Amygdala (tissue), 56 donors: ENCODE results near the gene NRXN3.

Experiments used
- DNase-seq, 56 donors: peaks; one replicate each; lab custom pipeline; 2025; lab: John Stamatoyannopoulos, UW

The NRXN3 gene

DNA sequence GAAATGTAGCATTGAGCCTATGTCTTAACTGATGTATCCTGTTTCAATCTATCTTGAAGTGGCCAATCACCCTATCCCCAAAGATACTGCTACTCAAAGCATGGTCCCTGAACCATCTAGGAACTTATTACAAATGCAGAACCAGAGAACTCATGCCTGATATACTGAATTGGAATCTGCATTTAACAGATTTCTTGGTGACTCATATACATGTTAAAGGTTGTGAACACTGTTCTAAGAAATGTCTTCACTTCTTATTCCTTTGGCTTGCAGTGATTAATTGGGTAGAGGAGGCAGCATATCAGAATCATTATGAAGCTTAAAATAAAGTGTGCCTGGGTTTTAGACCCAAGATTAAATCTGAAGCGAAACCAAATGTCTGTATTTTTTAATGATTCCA is 1245.6 kb downstream of the NRXN3 start:
- no peak for DNase-seq

DNA sequence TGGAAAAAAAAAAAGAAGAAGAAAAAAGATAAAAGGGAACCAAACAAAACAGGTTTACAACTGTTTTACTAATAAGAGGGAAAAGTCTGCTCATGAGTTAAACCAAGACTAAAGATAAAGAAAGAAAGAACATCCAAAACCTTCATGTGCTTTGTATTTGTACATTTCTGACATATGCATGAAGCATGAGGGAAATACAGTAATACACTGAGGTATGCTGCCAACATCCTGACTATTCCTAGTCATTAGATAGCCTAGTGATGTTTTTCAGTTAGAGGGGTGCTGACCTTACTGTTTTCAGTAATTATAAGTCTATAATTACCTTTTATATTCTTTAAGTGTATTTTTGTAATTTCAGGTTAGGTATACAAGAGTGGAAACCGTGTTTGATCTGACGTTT is 1247.8 kb downstream of the NRXN3 start:
- DNase-seq: no peak

DNA sequence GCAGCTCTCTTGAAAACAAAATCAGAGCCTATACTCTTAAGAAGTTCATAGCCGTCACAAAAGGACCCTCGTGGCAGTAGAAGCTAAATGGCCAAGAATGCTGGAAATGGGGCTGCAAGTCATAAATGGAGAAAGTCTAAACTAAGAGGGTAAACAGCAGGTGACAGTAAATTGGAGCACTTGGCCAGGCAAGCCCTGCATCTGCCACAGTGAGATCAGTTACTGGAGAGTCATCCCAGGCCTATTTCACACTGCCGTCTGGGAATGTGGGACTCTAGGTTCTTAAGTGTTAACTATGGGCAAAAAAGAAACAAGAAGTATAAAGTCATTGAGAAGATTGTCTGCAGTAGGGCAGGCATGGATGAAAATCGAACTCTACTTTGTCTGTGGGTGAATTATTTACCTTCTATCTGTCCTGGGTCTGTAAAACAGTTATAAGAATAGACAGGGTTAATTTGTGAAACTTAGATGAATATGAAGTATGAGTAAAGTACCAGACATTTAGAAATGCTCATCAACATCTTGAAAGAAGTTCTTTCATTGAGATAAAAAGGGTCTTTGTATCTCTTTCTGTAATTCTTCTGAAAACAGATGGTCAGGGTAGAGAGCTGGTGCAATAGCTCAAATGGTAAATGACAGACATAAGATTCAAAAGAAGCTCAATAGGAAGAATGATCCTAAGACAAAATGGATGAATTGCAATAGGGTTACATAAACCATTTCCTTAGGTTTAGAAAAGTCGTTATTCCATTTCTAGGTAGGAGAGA is 1248.7 kb downstream of the NRXN3 start:
- DNase-seq: no peak

- no peak for DNase-seq
Measured at GRCh38 chr14:79419571-79420327, 1249.6 kb downstream of the NRXN3 start.

GRCh38 chr14:79420725-79421124 is 1250.6 kb downstream of the NRXN3 start:
- DNase-seq: no peak

DNA sequence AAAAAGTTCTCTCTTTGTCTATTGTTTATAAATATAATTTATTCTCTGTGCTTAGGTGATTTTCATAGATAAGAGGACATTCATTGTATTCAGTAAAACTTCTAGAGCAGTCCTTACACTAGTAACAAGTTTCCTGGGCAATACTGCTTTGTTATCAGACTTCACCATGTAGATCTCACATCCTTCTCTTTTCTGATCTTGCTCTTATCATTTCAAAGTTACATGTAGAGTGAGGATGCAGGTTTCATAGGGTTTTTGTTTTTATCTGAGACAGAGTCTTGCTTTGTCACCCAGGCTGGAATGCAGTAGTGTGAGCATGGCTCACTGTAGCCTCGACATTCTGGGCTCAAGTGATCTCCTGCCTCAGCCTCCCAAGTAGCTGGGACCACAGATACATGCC is 1251.6 kb downstream of the NRXN3 start:
- no peak for DNase-seq

GRCh38 chr14:79424462-79424861 is 1254.3 kb downstream of the NRXN3 start:
- no peak for DNase-seq

DNA sequence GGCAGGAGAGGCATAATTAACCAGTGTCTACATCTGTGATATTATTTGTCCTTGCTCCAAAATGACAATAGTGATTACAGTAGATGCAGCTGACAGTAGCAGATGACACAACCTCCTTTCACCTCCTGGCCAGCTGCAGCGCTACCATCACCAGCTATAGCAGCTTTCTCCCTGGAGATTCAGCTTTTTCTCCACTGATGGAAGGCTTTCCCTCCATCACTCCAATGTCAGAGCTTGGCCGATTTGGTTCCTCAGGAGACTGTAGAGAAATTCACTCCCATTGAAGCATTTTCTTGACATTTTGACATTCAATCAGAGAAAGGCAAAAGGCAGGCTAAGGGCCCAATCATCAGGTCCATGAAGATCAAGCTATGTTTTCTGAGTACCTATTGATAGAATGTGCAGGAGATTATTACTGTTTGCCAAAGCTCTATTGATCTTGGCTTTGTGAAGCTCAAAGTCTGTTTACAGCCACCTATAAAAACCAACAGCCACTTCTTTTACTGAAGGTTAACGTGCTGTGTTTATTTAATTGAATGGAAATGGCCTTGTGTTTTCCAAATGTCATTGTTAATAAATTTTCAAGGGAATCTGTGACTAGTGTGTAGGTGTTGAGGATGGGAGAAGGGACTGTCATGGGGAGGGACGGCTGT is 1256.1 kb downstream of the NRXN3 start:
- no peak for DNase-seq

DNA sequence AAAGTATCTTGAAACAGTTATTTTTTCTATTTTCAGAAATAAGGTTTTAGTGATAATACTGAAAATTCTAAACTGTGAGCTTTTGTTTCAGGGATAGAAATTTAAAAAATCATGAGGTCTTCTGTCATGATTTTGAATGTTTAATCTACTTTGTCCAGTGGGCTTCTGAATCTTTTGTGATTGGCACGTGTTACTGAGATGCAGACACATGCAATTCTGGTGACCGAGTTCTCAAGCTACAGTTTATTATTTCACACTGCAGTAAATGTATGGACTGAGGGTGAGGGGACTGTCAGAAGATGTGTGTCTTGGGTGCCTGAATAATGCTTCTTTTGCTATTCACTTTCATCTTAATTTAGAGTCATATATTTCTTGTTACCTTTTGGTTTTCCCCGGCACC is 1262.5 kb downstream of the NRXN3 start:
- no peak for DNase-seq

DNA sequence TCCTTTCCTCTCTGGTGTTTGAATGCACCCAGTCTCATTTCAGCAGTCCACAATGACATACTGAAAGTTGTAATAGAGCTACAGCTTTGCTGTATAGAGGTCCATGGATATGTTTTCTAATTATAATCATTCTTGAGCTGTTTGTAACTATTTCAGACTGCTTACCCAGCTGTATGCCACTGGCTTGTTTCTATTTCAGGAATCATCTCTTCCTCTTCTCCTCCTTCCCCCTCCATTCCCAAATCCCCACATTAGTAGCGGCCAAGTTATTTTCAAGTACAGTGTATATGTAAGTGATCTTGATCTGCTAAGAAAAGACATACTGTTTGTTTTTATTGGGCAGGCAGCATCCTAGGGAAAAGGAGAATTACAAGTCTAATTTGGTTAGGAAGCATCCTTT is 1266.2 kb downstream of the NRXN3 start:
- DNase-seq: no peak

DNA sequence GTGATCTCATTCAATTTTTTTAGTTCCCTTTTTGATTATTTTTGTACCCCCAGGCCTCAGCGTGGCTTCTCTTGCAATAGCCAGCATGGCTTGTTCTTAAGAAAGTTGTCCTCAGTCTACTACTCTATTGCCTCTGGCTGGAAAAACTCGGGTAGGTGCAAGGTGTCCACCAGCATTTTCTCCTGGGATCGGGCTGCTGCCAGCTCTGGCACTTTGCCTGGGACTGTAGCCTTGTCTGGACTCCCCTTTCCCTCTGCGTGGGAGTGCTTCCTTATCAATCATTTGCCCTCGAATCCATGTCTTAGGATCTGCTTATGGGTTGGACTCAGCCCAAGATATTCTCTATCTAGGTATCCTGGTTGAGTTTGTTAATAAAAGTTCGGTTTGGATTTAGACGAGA is 1267.8 kb downstream of the NRXN3 start:
- no peak for DNase-seq

DNA sequence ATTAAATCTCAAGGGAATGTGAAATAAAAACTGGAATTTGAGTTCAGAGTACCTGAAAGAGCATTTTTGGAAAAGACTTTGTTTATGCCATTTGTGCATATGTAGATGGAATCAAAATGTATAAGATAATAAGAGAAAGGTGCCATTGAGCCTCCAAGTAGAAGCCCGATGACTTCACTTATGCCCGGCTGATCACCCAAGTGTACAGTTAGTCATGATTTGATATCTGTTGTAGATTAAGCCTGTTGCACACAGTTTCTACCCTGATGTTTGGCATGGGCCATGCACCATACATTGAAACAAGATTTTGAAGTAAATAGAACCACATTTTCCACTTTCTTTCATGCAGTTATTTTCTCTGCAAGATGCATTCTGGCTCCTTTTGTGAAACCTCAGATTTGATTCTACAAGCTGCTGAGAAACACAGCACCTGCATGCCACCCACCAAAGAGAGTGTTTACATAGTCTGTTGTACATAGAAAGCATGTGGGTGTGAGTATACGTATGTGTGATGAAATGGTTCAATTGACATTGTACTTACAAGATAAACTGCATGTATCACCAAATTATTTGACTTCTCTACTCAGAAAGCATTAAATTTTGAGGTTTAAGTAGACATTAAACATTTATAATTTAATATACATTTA is 1268.6 kb downstream of the NRXN3 start:
- DNase-seq: peak in 3 of 56 donors; percentile 0 to 9 (median 2)

DNA sequence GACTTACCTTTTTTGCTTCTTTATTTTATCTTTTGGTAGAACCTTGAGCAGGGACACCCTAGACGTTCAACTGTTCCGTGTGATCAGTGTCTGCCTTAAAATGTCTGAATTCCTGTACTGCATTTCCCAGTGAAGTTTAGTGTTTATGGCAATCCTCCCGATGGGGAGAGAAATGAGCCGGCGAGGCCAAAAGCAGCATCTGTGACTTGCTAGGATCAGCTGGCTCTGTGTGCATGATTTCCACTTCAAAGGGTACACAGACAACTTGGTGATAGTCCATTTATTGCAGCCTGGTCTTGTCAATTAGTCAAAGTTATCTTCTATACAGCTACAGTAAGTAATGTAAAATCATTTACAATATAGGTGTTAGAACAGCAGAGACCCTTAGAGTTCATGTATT is 1272.6 kb downstream of the NRXN3 start:
- no peak for DNase-seq

DNA sequence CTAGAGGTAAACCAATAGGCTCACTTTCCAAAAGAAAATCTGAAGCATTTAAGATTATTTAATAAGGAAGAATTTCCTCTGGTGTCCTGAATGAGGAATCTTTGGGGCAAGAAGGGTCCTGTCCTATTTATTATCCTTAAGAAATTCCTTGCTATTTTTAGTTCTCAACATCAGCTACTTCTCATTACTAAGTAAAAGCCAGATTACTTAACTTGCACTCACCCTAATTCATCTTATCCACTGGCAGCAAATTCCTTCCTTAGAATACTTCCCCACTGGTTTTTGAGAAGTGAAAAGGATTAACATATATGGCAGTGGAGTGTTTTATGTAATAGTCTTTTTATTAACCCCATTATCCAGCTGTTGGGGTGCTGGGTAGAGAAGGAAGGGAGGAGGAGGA is 1273.4 kb downstream of the NRXN3 start:
- no peak for DNase-seq

DNA sequence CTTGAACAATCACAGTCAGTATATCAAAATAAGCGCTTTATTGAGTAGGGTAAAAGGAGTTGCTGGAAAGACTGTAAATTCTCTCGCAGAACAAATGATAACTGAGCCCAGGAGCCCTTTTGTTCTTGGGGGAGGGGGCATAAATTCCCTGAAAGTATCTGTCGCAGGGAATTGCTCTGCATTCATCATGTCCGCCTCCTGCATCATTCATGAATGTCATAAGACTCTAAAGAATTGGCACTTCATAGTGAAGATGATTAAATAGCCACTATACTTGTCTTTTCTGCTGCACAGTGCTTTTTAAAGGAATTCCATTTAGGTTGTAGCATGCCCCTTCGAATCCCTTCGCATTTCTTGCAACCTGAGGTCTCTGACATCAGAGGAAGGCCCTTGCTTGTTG is 1278.8 kb downstream of the NRXN3 start:
- DNase-seq: no peak

DNA sequence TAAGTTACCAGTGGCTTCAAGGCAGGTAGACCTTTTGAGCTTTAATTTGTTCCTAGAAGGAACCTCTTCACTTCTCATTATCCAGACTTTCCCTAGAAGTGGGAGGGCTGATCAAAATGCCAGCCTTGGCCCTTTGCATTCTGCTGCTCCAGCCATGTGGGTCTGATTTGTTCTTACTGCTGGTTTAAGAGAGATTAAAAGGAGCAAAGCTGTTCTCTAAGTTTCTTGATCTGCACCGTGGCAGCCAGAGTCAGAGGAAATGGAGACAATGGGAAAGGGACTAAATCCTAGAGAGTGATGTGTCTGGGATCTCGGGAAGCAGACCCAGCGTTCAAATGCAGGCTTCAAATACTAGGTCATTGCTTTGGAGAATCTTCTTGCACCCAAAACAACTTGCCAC is 1281.4 kb downstream of the NRXN3 start:
- DNase-seq: no peak

GRCh38 chr14:79453276-79453675 is 1283.1 kb downstream of the NRXN3 start:
- DNase-seq: no peak

DNA sequence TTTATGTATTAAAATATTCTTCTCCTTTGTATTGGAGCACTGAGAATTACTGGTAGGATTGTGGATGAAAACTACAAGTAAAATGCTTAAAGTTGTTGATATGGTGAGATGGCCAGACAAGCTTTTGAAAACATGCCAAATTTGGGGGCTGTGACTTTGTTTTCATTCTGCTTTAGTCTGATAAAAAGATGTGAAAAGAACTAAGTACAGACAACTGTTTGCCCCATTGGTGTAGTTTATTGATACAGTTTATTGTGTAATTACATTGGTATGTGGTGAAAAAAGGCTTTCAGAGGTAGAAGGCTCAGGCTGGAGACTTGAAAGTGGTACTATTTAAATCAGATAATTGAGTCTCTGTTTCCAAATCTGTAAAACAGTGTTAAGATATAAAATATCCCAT is 1294.3 kb downstream of the NRXN3 start:
- DNase-seq: no peak

DNA sequence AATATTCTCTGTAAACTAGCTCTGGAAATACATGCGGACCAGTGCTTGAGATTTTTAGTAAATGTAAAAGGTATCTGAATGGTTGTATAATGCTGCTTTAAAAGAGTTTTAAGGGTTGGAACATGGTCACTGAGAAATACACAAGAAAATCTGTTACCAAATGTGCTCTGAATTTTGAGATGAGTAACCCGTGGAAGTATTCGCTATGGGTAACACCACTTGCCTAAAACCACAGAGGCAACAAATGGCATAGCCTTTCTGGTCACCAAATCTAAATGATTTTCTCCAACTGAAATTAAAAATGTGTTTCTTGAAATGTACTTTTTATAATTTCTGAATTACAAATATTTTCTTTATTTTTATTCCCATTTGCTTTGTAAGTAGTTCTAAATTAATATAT is 1295.5 kb downstream of the NRXN3 start:
- DNase-seq: no peak

- DNase-seq: no peak
Measured at GRCh38 chr14:79466938-79467527, 1296.9 kb downstream of the NRXN3 start.

- DNase-seq: no peak
Measured at GRCh38 chr14:79467835-79468234, 1297.7 kb downstream of the NRXN3 start.
